SK-N-SH (cell line): ENCODE results near the gene SLC9A7.
A peak's percentile ranks its signal among the peaks of the same experiment; 100 is the strongest.

ENCODE experiments used
- CTCF ChIP-seq: fragments of 200-600 bp; sonication (generic); IDR thresholded peaks from 2 replicates; pipeline ENCODE4 v1.6.1; 2017; ENCODE audit warnings: antibody characterized with exemption, mild to moderate bottlenecking, moderate library complexity
- EZH2phosphoT487 ChIP-seq: fragments of 200-600 bp; sonication (generic); IDR thresholded peaks from 2 replicates; pipeline ENCODE4 v1.6.1; 2017; ENCODE audit warnings: low read depth, mixed run types, mild to moderate bottlenecking, antibody characterized with exemption, moderate library complexity, borderline replicate concordance
- GABPA ChIP-seq: IDR thresholded peaks from 2 replicates; pipeline ENCODE4 v1.4.0; 2012; ENCODE audit warnings: low read depth, mild to moderate bottlenecking
- MAX ChIP-seq: IDR thresholded peaks from 2 replicates; pipeline ENCODE4 v1.4.0; 2012; ENCODE audit warnings: low read depth
- NFIC ChIP-seq: IDR thresholded peaks from 2 replicates; pipeline ENCODE4 v1.4.0; 2012; ENCODE audit warnings: borderline replicate concordance
- PBX3 ChIP-seq: IDR thresholded peaks from 2 replicates; pipeline ENCODE4; 2012
- POLR2AphosphoS5 ChIP-seq: IDR thresholded peaks from 2 replicates; pipeline ENCODE4 v1.6.1; 2012; ENCODE audit warnings: low read depth, low read length
- RAD21 ChIP-seq: IDR thresholded peaks from 2 replicates; pipeline ENCODE4 v1.6.1; 2012; ENCODE audit warnings: mild to moderate bottlenecking, low read length
- RFX5 ChIP-seq: IDR thresholded peaks from 2 replicates; pipeline ENCODE4 v1.6.1; 2012; ENCODE audit warnings: mild to moderate bottlenecking, improper control_type of control experiment, low read length
- RXRA ChIP-seq: IDR thresholded peaks from 2 replicates; pipeline ENCODE4 v1.4.0; 2012; ENCODE audit warnings: low read depth, mild to moderate bottlenecking, borderline replicate concordance
- TAF1 ChIP-seq: IDR thresholded peaks from 2 replicates; pipeline ENCODE4 v1.6.1; 2012; ENCODE audit warnings: low read depth, mild to moderate bottlenecking, low read length, moderate library complexity, borderline replicate concordance
- YY1 ChIP-seq: IDR thresholded peaks from 2 replicates; pipeline ENCODE4 v1.4.0; 2012; ENCODE audit warnings: low read depth, mild to moderate bottlenecking
- ZBTB33 ChIP-seq: IDR thresholded peaks from 2 replicates; pipeline ENCODE4 v1.4.0; 2012; ENCODE audit warnings: low read depth, borderline replicate concordance

- no peak for TF ChIP-seq CTCF
- no peak for TF ChIP-seq RFX5
- no peak for TF ChIP-seq GABPA
- 0 out of 2 replicates have a peak, but pooled peaks have one; percentile 12 for TF ChIP-seq PBX3
- TF ChIP-seq TAF1 = no peak
- no peak for TF ChIP-seq POLR2AphosphoS5
- TF ChIP-seq NFIC = no peak
- no peak for TF ChIP-seq ZBTB33
- TF ChIP-seq RXRA = no peak
- no peak for TF ChIP-seq EZH2phosphoT487
- no peak; the same call in 1 of the 2 replicates for TF ChIP-seq YY1
- no peak for TF ChIP-seq RAD21
- TF ChIP-seq MAX = no peak
Observed at GRCh38 chrX:46551494-46552128, 207.3 kb downstream of the SLC9A7 start.
